Activated B cell treated with CpG ODN at 0.5 μM for 24 hours (primary cell): ENCODE data around the gene NHSL1. TPM values are rescaled to one million over a fixed set of nuclear protein-coding genes. Genes with fewer than 3 reads are reported as not detected.

ENCODE experiments used
- ATAC-seq: fragments of 200-7000 bp; cut with Tn5 transposase; one replicate; pipeline ENCODE4 v1.10.0; 2021; ENCODE audit warnings: low read depth, mild to moderate bottlenecking, moderate library complexity
- CTCF ChIA-PET: fragments of 350-600 bp; sonication (Branson Sonifier 250); formaldehyde crosslinking; loops from one replicate; lab custom pipeline; 2021; ENCODE audit warnings: antibody characterized with exemption; lab: Charles Lee
- POLR2A ChIA-PET: fragments of 350-600 bp; sonication (Branson Sonifier 250); formaldehyde crosslinking; loops from one replicate; lab custom pipeline; 2021; ENCODE audit warnings: antibody characterized with exemption; lab: Charles Lee
- DNase-seq: peaks from one replicate; pipeline ENCODE4 v3.0.0; 2022
- H3K27ac Mint-ChIP-seq: one replicate; pipeline ENCODE4 v1.8.0; 2020; ENCODE audit warnings: mixed read lengths
- H3K27me3 Mint-ChIP-seq: one replicate; pipeline ENCODE4 v1.8.0; 2021; ENCODE audit warnings: mixed read lengths
- H3K36me3 Mint-ChIP-seq: one replicate; pipeline ENCODE4 v1.8.0; 2021; ENCODE audit warnings: low read depth, mixed read lengths
- H3K4me1 Mint-ChIP-seq: one replicate; pipeline ENCODE4 v1.8.0; 2021; ENCODE audit warnings: mixed read lengths
- H3K4me3 Mint-ChIP-seq: one replicate; pipeline ENCODE4 v1.8.0; 2020; ENCODE audit warnings: mild to moderate bottlenecking, mixed read lengths
- H3K9me3 Mint-ChIP-seq: one replicate; pipeline ENCODE4 v1.8.0; 2020; ENCODE audit warnings: mixed read lengths
- CTCF ChIP-seq: fragments of 200-600 bp; IDR thresholded peaks from one replicate; pipeline ENCODE4 v1.8.0; 2022; ENCODE audit warnings: antibody characterized with exemption, mild to moderate bottlenecking
- intact Hi-C: fragments of 100-400 bp; cut with micrococcal nuclease; formaldehyde crosslinking; loops from one replicate; pipeline ENCODE4 v1.15.1; 2024
- total RNA-seq: library from RNA; stranded (reverse); gene quantifications from 2 replicates; pipeline ENCODE4 v1.2.3, GENCODE V29; 2022

Gene NHSL1
- total RNA-seq, 1 donor from 2014 or later, result 1.4 TPM

- Mint-ChIP-seq H3K36me3 (no peaks in the 10 kb centered on the region), H3K9me3 (no peaks in the 10 kb centered on the region), H3K4me1 (no peaks in the 10 kb centered on the region), H3K4me3 (no peak overlapping the region), H3K27ac (no peak overlapping the region), H3K27me3 (peaks cover 9% of the 10 kb centered on the region)
- ChIA-PET CTCF (interaction anchor here (0.7 kb wide), 1 partner anchor 431 kb away, joined by 3 read pairs; no protein-coding TSS in a partner anchor), POLR2A (no interaction called here)
- intact Hi-C loops, result no loop called here
- DNase-seq, result no peak
- no peak for ATAC-seq
- TF ChIP-seq CTCF, result no peak
Measured at GRCh38 chr6:138543657-138544056, 44.4 kb upstream of the NHSL1 start.

DNA sequence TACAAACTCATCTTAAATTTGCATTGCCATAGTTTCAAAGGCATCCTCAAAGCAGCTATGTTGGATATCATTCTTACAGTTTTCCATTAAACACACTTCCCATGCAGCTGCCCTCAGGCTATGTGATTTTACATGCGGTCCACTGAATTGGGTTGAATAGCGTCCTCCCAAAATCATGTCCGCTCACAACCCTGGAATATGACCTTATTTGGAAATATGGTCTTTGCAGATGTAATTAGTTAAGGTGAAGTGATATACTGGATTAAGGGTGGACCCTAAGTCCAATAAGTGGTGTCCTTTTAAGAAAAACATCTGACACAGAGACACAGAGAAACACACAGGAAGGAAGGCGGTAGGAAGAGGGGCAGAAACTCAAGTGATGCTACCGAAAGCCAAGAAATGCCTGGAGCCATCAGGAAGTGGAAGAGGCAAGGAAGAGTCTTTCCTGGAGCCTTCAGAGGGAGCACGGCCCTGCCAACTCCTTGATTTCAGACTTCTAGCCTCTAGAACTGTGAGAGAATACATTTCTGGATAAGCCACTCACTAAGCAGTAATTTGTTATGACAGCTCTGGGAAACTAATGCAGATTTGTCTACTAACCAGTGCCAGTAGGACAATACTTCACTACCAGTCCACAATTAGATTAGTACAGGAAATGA lies 42.7 kb upstream of the NHSL1 start:
- TF ChIP-seq CTCF, result no peak
- ATAC-seq (no peak), DNase-seq (no peak)
- POLR2A ChIA-PET, result no interaction called here
- Mint-ChIP-seq H3K27ac (no peak overlapping the region), H3K36me3 (no peaks in the 10 kb centered on the region), H3K27me3 (peaks cover 9% of the 10 kb centered on the region), H3K4me1 (no peaks in the 10 kb centered on the region), H3K4me3 (no peak overlapping the region), H3K9me3 (no peaks in the 10 kb centered on the region)
- intact Hi-C loops, result no loop called here
- CTCF ChIA-PET, result no interaction called here

- Mint-ChIP-seq H3K9me3 (no peaks in the 10 kb centered on the region), H3K4me1 (no peaks in the 10 kb centered on the region), H3K27ac (no peak overlapping the region), H3K4me3 (no peak overlapping the region), H3K27me3 (peaks cover 2% of the 10 kb centered on the region), H3K36me3 (no peaks in the 10 kb centered on the region)
- ATAC-seq (no peak), DNase-seq (no peak)
- POLR2A ChIA-PET, result no interaction called here
- CTCF ChIA-PET, result no interaction called here
- TF ChIP-seq CTCF, result no peak
- intact Hi-C loops, result no loop called here
Measured at GRCh38 chr6:138540468-138540867, 41.2 kb upstream of the NHSL1 start.

DNA sequence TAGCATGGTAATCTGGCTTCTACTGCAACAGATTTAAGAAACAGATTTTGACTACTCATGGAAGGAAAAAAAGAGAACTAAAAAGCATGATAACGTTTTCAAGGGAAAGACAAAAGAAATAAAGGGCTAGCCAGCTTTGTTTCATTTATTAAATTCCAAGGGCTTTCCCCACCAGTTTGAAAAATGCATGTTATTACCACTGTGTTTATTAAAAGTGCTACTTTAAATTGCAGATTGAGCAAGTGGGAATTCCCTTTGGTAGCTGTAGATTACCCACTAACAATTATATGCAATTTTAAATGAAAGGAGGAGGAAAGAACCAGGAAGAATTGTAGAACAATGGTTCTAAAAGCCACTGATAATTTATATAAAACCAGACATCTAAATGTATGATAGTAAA lies 40.6 kb upstream of the NHSL1 start:
- TF ChIP-seq CTCF, result no peak
- CTCF ChIA-PET, result no interaction called here
- Mint-ChIP-seq H3K27me3 (peaks cover 3% of the 10 kb centered on the region), H3K27ac (no peak overlapping the region), H3K4me1 (no peaks in the 10 kb centered on the region), H3K9me3 (no peaks in the 10 kb centered on the region), H3K36me3 (no peaks in the 10 kb centered on the region), H3K4me3 (no peak overlapping the region)
- POLR2A ChIA-PET, result no interaction called here
- DNase-seq, result no peak
- no peak for ATAC-seq
- intact Hi-C loops, result no loop called here

- no peak for ATAC-seq
- H3K27me3 Mint-ChIP-seq, result peaks cover 5% of the 10 kb centered on the region
- POLR2A ChIA-PET, result no interaction called here
- no peaks in the 10 kb centered on the region for H3K36me3 Mint-ChIP-seq
- no peak for TF ChIP-seq CTCF
- intact Hi-C loops, result no loop called here
- no peak overlapping the region for H3K27ac Mint-ChIP-seq
- no peak overlapping the region for H3K4me3 Mint-ChIP-seq
- CTCF ChIA-PET, result interaction anchor here (1.0 kb wide), 1 partner anchor 9 kb away, joined by 3 read pairs; no protein-coding TSS in a partner anchor
- no peaks in the 10 kb centered on the region for H3K9me3 Mint-ChIP-seq
- no peak for DNase-seq
- no peaks in the 10 kb centered on the region for H3K4me1 Mint-ChIP-seq
Measured at GRCh38 chr6:138538390-138539031, 39.2 kb upstream of the NHSL1 start.
